HEK293 (cell line): ENCODE data around the gene SGIP1.

ENCODE experiments used
- CTCF ChIA-PET: fragments of 350-600 bp; formaldehyde crosslinking; extraction: SDS; loops from one replicate; lab custom pipeline; 2021; ENCODE audit warnings: antibody characterized with exemption; lab: Yijun Ruan, JAX
- POLR2A ChIA-PET: fragments of 300-600 bp; formaldehyde crosslinking; extraction: SDS; loops from one replicate; lab custom pipeline; 2020; ENCODE audit warnings: antibody characterized with exemption, inconsistent platforms; lab: Yijun Ruan, JAX
- H3K27ac ChIP-seq: fragments of 200-500 bp; sonication (Bioruptor generic); 2 replicates; pipeline ENCODE4 v1.5.1; 2014; ENCODE audit warnings: low read depth, low read length, control low read depth, inconsistent platforms; ENCODE audit errors: extremely low read depth
- H3K36me3 ChIP-seq, 2 experiments: fragments of 200-500 bp in 1 of 2; sonication (Bioruptor generic) in 1 of 2; 1 replicate in 1 of 2; 2 replicates in 1 of 2; pipeline ENCODE4 v1.5.1; 2014 to 2017; ENCODE audit warnings: inconsistent platforms in 2 of 2, low read length in 2 of 2; ENCODE audit not compliant: control insufficient read depth in 2 of 2, insufficient read depth in 1 of 2
- H3K4me1 ChIP-seq: fragments of 200-500 bp; sonication (Bioruptor generic); 2 replicates; pipeline ENCODE4 v1.5.1; 2014; ENCODE audit warnings: mild to moderate bottlenecking, low read length, inconsistent platforms; ENCODE audit not compliant: control insufficient read depth, insufficient read depth
- H3K4me3 ChIP-seq: 2 replicates; pipeline ENCODE4 v1.5.1; 2011; ENCODE audit warnings: low read depth, mild to moderate bottlenecking, control low read depth, low read length, moderate library complexity
- H3K9me3 ChIP-seq: fragments of 200-500 bp; sonication (Bioruptor generic); 2 replicates; pipeline ENCODE4 v1.5.1; 2014; ENCODE audit warnings: low read depth, low read length, inconsistent platforms; ENCODE audit not compliant: control insufficient read depth, insufficient read depth
- ATF2 ChIP-seq: fragments of 450-650 bp; formaldehyde crosslinking; IDR thresholded peaks from 2 replicates; pipeline ENCODE4 v1.5.1; 2016; ENCODE audit warnings: missing biosample characterization, missing genetic modification characterization, low read depth
- KLF1 ChIP-seq: fragments of 450-650 bp; formaldehyde crosslinking; IDR thresholded peaks from 2 replicates; pipeline ENCODE4 v1.5.1; 2016; ENCODE audit warnings: missing biosample characterization, missing genetic modification characterization
- SALL2 ChIP-seq: fragments of 450-650 bp; formaldehyde crosslinking; IDR thresholded peaks from 2 replicates; pipeline ENCODE4 v1.5.0; 2017; ENCODE audit warnings: missing biosample characterization, mild to moderate bottlenecking, missing genetic modification characterization, borderline replicate concordance
- SP2 ChIP-seq: fragments of 450-650 bp; formaldehyde crosslinking; IDR thresholded peaks from 2 replicates; pipeline ENCODE4 v1.5.1; 2016; ENCODE audit warnings: missing biosample characterization, missing genetic modification characterization
- SP7 ChIP-seq: fragments of 450-650 bp; formaldehyde crosslinking; IDR thresholded peaks from 2 replicates; pipeline ENCODE4 v1.5.1; 2016; ENCODE audit warnings: missing biosample characterization, missing genetic modification characterization
- TCF7L2 ChIP-seq: IDR thresholded peaks from 2 replicates; pipeline ENCODE4 v1.6.1; 2011; ENCODE audit warnings: low read depth, mild to moderate bottlenecking, inconsistent platforms, low read length, moderate library complexity, borderline replicate concordance
- YY2 ChIP-seq: fragments of 450-650 bp; formaldehyde crosslinking; IDR thresholded peaks from 2 replicates; pipeline ENCODE4 v1.5.1; 2016; ENCODE audit warnings: missing biosample characterization, missing genetic modification characterization
- ZBTB10 ChIP-seq: fragments of 450-650 bp; formaldehyde crosslinking; IDR thresholded peaks from 2 replicates; pipeline ENCODE4 v1.5.1; 2016; ENCODE audit warnings: missing biosample characterization, missing genetic modification characterization
- ZBTB7A ChIP-seq: fragments of 450-650 bp; formaldehyde crosslinking; IDR thresholded peaks from 2 replicates; pipeline ENCODE4 v1.5.1; 2016; ENCODE audit warnings: low read depth, missing biosample characterization, missing genetic modification characterization
- ZNF112 ChIP-seq: fragments of 450-650 bp; formaldehyde crosslinking; IDR thresholded peaks from 2 replicates; pipeline ENCODE4 v1.5.0; 2017; ENCODE audit warnings: missing biosample characterization, missing genetic modification characterization
- ZNF114 ChIP-seq: fragments of 450-650 bp; formaldehyde crosslinking; IDR thresholded peaks from 2 replicates; pipeline ENCODE4 v1.5.0; 2017; ENCODE audit warnings: missing biosample characterization, missing genetic modification characterization
- ZNF138 ChIP-seq: fragments of 450-650 bp; formaldehyde crosslinking; IDR thresholded peaks from 2 replicates; pipeline ENCODE4 v1.5.1; 2016; ENCODE audit warnings: missing biosample characterization, missing genetic modification characterization, borderline replicate concordance
- ZNF175 ChIP-seq: fragments of 450-650 bp; formaldehyde crosslinking; IDR thresholded peaks from 2 replicates; pipeline ENCODE4 v1.5.1; 2016; ENCODE audit warnings: missing biosample characterization, missing genetic modification characterization
- ZNF23 ChIP-seq: fragments of 450-650 bp; formaldehyde crosslinking; IDR thresholded peaks from 2 replicates; pipeline ENCODE4 v1.5.1; 2016; ENCODE audit warnings: missing biosample characterization, missing genetic modification characterization, borderline replicate concordance
- ZNF24 ChIP-seq: fragments of 450-650 bp; formaldehyde crosslinking; IDR thresholded peaks from 2 replicates; pipeline ENCODE4 v1.5.1; 2016; ENCODE audit warnings: missing biosample characterization, missing genetic modification characterization
- ZNF266 ChIP-seq: fragments of 450-650 bp; formaldehyde crosslinking; IDR thresholded peaks from 2 replicates; pipeline ENCODE4 v1.5.1; 2016; ENCODE audit warnings: missing biosample characterization, missing genetic modification characterization, low read depth
- ZNF302 ChIP-seq: fragments of 450-650 bp; formaldehyde crosslinking; IDR thresholded peaks from 2 replicates; pipeline ENCODE4 v1.5.1; 2016; ENCODE audit warnings: missing biosample characterization, missing genetic modification characterization, low read depth
- ZNF324 ChIP-seq: fragments of 450-650 bp; formaldehyde crosslinking; IDR thresholded peaks from 2 replicates; pipeline ENCODE4 v1.5.1; 2016; ENCODE audit warnings: missing biosample characterization, missing genetic modification characterization
- ZNF354C ChIP-seq: fragments of 450-650 bp; formaldehyde crosslinking; IDR thresholded peaks from 2 replicates; pipeline ENCODE4 v1.5.1; 2016; ENCODE audit warnings: missing biosample characterization, missing genetic modification characterization, low read depth, borderline replicate concordance
- ZNF37A ChIP-seq: fragments of 450-650 bp; IDR thresholded peaks from 2 replicates; pipeline ENCODE4 v1.5.1; 2018; ENCODE audit warnings: missing biosample characterization, missing genetic modification characterization
- ZNF549 ChIP-seq: fragments of 450-650 bp; IDR thresholded peaks from 2 replicates; pipeline ENCODE4 v1.5.1; 2018; ENCODE audit warnings: missing biosample characterization, missing genetic modification characterization, mild to moderate bottlenecking, inconsistent platforms, moderate library complexity
- ZNF555 ChIP-seq: fragments of 450-650 bp; formaldehyde crosslinking; conservative IDR thresholded peaks from 2 replicates; pipeline ENCODE4 v1.5.1; 2017; ENCODE audit warnings: missing biosample characterization, mild to moderate bottlenecking, missing genetic modification characterization, inconsistent platforms
- ZNF560 ChIP-seq: fragments of 450-650 bp; formaldehyde crosslinking; IDR thresholded peaks from 2 replicates; pipeline ENCODE4 v1.5.1; 2017; ENCODE audit warnings: missing biosample characterization, missing genetic modification characterization, borderline replicate concordance
- ZNF571 ChIP-seq: fragments of 450-650 bp; formaldehyde crosslinking; IDR thresholded peaks from 2 replicates; pipeline ENCODE4 v1.5.0; 2017; ENCODE audit warnings: missing biosample characterization, missing genetic modification characterization
- ZNF621 ChIP-seq: fragments of 450-650 bp; formaldehyde crosslinking; IDR thresholded peaks from 2 replicates; pipeline ENCODE4 v1.5.1; 2017; ENCODE audit warnings: missing biosample characterization, missing genetic modification characterization
- ZNF626 ChIP-seq: fragments of 450-650 bp; sonication (Bioruptor Pico); formaldehyde crosslinking; IDR thresholded peaks from 2 replicates; pipeline ENCODE4 v1.5.1; 2018; ENCODE audit warnings: missing biosample characterization, missing genetic modification characterization, inconsistent platforms
- ZNF654 ChIP-seq: fragments of 450-650 bp; formaldehyde crosslinking; IDR thresholded peaks from 2 replicates; pipeline ENCODE4 v1.5.1; 2016; ENCODE audit warnings: low read depth, missing biosample characterization, missing genetic modification characterization
- ZNF747 ChIP-seq: fragments of 450-650 bp; formaldehyde crosslinking; IDR thresholded peaks from 2 replicates; pipeline ENCODE4 v1.5.1; 2016; ENCODE audit warnings: missing biosample characterization, missing genetic modification characterization
- ZNF776 ChIP-seq: fragments of 450-650 bp; formaldehyde crosslinking; IDR thresholded peaks from 2 replicates; pipeline ENCODE4 v1.5.0; 2017; ENCODE audit warnings: missing biosample characterization, missing genetic modification characterization, borderline replicate concordance
- ZNF843 ChIP-seq: fragments of 450-650 bp; formaldehyde crosslinking; IDR thresholded peaks from 2 replicates; pipeline ENCODE4 v1.5.1; 2016; ENCODE audit warnings: missing biosample characterization, missing genetic modification characterization

The SGIP1 gene

GRCh38 chr1:66628926-66629325 is 95.0 kb downstream of the SGIP1 start:
- H3K9me3 ChIP-seq = no peaks in the 10 kb centered on the region
- CTCF ChIA-PET = no interaction called here

GRCh38 chr1:66633159-66633558 is 99.2 kb downstream of the SGIP1 start:
- H3K36me3 ChIP-seq = no peaks in the 10 kb centered on the region
- TF ChIP-seq ZNF843 (no peak), TCF7L2 (no peak), ZNF571 (tag by site-specific recombination) (no peak), ZNF37A (tag by site-specific recombination) (no peak), ZNF302 (tag by site-specific recombination) (no peak), ZNF549 (no peak), ZNF354C (tag by site-specific recombination) (no peak), ZNF266 (tag by site-specific recombination) (no peak), ZBTB7A (tag by site-specific recombination) (no peak), ZNF654 (tag by site-specific recombination) (no peak), ZNF776 (tag by site-specific recombination) (no peak), ZNF114 (tag by site-specific recombination) (no peak), ZNF324 (tag by site-specific recombination) (no peak), ZNF112 (no peak), ZNF24 (no peak), ZNF560 (tag by site-specific recombination) (no peak), YY2 (no peak), ATF2 (tag by site-specific recombination) (no peak)
- H3K9me3 ChIP-seq = no peaks in the 10 kb centered on the region
- ChIA-PET CTCF (interaction anchor here (0.7 kb wide), 2 partner anchors 100 to 735 kb away, joined by 3 read pairs; no protein-coding TSS in a partner anchor), POLR2A (no interaction called here)
- no peak overlapping the region for H3K27ac ChIP-seq
- no peak overlapping the region for H3K4me3 ChIP-seq
- no peaks in the 10 kb centered on the region for H3K4me1 ChIP-seq

More at GRCh38 chr1:66628926-66629325, 95.0 kb downstream of the SGIP1 start:
- TF ChIP-seq ZNF626 (tag by site-specific recombination) (no peak), YY2 (no peak), KLF1 (tag by site-specific recombination) (no peak), ZNF138 (tag by site-specific recombination) (no peak), SP7 (tag by site-specific recombination) (no peak), ZNF23 (no peak), ZNF175 (tag by site-specific recombination) (no peak), SP2 (tag by site-specific recombination) (no peak), ZNF621 (tag by site-specific recombination) (no peak), ZNF555 (tag by site-specific recombination) (no peak), ZBTB10 (tag by site-specific recombination) (no peak), SALL2 (tag by site-specific recombination) (no peak), ZNF747 (tag by site-specific recombination) (no peak), ZNF324 (tag by site-specific recombination) (no peak)
- H3K36me3 ChIP-seq = no peaks in the 10 kb centered on the region
- no peaks in the 10 kb centered on the region for H3K4me1 ChIP-seq
- no peak overlapping the region for H3K27ac ChIP-seq
- H3K4me3 ChIP-seq = no peak overlapping the region
- POLR2A ChIA-PET = no interaction called here
